IPS-18c (cell line): ENCODE results near the gene BTNL3.
"Not testable (repeated sequence)": the region's sequence is repeated elsewhere in the genome, so short reads cannot be mapped to it uniquely, and the experiment has no call there.

Experiments used
- H3K4me3 ChIP-seq: 2 replicates; pipeline ENCODE4 v1.7.0; 2013; ENCODE audit warnings: low read depth, mild to moderate bottlenecking, low read length, moderate library complexity; ENCODE audit not compliant: insufficient read depth
- H3K9me3 ChIP-seq: one replicate; pipeline ENCODE4 v1.6.1; 2013; ENCODE audit warnings: mild to moderate bottlenecking, low read length, moderate library complexity; ENCODE audit not compliant: control insufficient read depth, insufficient read depth

BTNL3 gene

GRCh38 chr5:181042036-181042713 is 53.5 kb downstream of the BTNL3 start:
- Histone ChIP-seq H3K4me3 (no peak overlapping the region), H3K9me3 (no peaks in the 10 kb centered on the region)

GRCh38 chr5:181042722-181043121 is 54.1 kb downstream of the BTNL3 start:
- Histone ChIP-seq H3K9me3 (no peaks in the 10 kb centered on the region), H3K4me3 (no peak overlapping the region)

DNA sequence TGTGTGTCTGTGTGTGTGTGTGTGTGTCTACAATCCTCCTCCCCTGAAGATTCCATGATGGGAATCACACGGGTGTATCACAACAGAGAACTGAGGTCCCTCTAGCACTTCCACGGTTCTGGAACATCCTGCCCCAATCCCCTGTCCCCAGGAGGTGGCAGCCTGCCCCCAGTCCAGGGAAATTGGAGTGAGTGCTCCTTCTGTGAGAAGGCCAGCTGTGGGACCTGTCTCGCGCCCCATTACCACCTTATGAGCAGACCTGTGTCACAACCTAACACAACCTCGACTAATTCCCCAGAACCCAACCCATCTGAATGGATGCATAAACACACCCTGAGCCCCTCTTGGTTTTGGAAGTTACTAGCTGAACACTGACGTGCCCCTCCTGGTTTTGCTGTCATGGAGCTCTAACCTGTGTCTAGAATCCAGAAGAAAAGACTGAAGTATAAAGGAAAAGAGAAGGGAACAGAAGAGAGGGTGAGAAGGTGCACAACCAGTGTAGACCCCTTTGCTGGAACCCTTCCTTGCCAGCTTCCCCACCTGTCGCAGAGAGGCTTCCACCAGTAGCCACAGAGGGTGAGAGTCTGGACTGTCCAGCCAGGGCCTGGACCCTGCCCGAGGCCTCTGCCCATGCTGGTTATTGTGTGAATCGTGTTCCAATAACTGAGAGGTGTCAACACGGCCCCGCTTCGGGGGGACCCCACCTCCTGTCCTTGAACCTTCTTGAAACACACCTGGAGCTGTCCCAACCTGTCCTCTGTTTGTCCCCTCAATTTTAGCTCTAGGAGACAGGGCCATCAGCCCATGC is 54.8 kb downstream of the BTNL3 start:
- H3K4me3 ChIP-seq, result no peak overlapping the region
- H3K9me3 ChIP-seq, result no peaks in the 10 kb centered on the region

- Histone ChIP-seq H3K4me3 (no peak overlapping the region), H3K9me3 (no peaks in the 10 kb centered on the region)
Measured at GRCh38 chr5:181044093-181044599, 55.5 kb downstream of the BTNL3 start.

- H3K4me3 ChIP-seq, result no peak overlapping the region
- H3K9me3 ChIP-seq, result no peaks in the 10 kb centered on the region
Measured at GRCh38 chr5:181044662-181045305, 56.1 kb downstream of the BTNL3 start.

- no peaks in the 10 kb centered on the region for H3K9me3 ChIP-seq
- no peak overlapping the region for H3K4me3 ChIP-seq
Measured at GRCh38 chr5:181045316-181045715, 56.7 kb downstream of the BTNL3 start.

DNA sequence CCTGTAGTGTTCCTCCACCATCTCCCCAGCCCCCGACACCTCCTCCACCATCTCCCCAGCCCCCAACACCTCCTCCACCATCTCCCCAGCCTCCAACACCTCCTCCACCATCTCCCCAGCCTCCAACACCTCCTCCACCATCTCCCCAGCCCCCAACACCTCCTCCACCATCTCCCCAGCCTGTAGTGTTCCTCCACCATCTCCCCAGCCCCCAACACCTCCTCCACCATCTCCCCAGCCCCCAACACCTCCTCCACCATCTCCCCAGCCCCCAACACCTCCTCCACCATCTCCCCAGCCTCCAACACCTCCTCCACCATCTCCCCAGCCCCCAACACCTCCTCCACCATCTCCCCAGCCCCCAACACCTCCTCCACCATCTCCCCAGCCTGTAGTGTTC is 57.2 kb downstream of the BTNL3 start:
- not testable (repeated sequence) for H3K4me3 ChIP-seq, H3K9me3 ChIP-seq

GRCh38 chr5:181047288-181047687 is 58.6 kb downstream of the BTNL3 start:
- Histone ChIP-seq H3K9me3 (no peaks in the 10 kb centered on the region), H3K4me3 (no peak overlapping the region)

GRCh38 chr5:181047921-181048320 is 59.3 kb downstream of the BTNL3 start:
- Histone ChIP-seq H3K4me3 (no peak overlapping the region), H3K9me3 (no peaks in the 10 kb centered on the region)

DNA sequence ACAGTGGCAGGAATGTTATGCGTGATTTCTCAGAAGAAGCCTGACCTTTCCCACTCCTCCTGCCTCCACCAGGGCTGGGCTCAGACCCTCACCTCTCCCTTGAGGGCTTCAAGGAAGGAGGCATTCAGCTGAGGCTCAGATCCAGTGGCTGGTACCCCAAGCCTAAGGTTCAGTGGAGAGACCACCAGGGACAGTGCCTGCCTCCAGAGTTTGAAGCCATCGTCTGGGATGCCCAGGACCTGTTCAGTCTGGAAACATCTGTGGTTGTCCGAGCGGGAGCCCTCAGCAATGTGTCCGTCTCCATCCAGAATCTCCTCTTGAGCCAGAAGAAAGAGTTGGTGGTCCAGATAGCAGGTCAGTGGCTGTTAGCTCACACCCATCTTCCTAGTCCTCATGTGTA is 61.4 kb downstream of the BTNL3 start:
- Histone ChIP-seq H3K4me3 (no peak overlapping the region), H3K9me3 (no peaks in the 10 kb centered on the region)

DNA sequence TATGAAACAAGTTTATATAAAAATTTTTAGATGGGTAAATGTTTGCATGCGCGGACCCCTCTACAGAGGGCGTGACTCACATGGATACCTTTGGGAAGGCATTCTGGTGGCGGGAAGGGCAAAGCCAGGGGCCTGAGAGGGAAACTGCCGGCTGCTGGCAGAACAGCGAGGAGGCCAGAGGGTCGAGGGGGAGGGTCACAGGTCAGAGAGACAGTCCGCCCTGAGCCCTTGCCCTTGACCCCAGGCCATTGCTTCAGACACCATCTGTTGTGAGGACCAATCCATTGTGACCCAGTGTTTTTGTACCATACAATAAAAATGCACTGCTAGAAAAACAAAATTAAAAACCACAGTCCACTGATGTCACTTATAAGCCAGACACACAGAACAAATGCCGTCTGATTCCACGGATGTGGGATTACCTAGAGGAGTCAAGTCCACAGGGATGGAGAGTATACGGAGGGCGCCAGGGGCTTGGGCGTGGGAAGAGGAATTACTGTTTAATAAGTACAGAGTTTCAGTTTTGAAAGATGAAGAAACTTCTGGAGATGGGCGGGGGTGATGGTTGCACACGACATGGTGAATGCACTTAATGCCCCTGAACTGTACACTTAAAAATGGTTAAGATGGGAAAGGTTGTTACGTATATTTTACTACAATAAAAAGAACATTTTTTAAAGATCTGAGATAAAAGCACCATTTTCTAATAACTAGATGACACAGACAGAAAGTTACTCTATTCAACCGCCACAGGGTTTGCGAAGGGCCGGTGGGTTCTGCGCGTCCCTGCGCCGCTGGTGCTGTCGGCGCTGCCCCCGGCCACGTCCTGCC is 63.4 kb downstream of the BTNL3 start:
- Histone ChIP-seq H3K4me3 (peak overlapping the region; percentile 50), H3K9me3 (no peaks in the 10 kb centered on the region)

GRCh38 chr5:181052672-181053487 is 64.2 kb downstream of the BTNL3 start:
- Histone ChIP-seq H3K9me3 (no peaks in the 10 kb centered on the region), H3K4me3 (peak overlapping the region; percentile 72)

DNA sequence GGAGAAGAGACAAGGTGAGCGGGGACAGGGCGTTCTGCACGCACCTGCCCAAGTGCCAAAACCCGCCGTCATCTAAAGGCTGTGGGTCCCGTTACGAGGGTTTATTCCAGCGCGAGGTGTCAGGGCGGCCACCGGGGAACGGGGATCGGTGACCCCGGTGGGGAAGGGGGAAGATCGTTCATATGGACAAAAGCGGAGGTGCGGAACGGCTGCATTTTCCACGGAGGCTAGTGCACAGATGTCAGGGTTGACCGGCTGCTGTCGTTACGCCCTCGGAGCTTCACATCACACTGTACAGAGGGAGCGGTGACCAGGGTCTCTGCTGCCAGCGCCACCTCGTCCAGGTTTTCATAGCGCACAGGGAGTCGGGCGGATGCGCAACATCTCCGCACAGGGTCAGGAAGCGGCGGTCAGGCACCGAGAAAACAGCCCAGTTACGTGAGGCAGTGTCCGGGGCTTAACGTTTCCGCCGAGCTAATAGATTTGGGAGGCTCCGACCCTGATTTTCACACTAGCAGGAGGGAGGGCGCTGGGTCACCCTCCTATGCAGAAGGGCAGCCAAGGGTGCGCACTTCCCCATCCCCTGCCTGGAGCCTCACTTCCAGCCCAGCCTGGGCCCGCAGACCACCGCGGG is 65.0 kb downstream of the BTNL3 start:
- Histone ChIP-seq H3K4me3 (peak overlapping the region; percentile 72), H3K9me3 (no peaks in the 10 kb centered on the region)

DNA sequence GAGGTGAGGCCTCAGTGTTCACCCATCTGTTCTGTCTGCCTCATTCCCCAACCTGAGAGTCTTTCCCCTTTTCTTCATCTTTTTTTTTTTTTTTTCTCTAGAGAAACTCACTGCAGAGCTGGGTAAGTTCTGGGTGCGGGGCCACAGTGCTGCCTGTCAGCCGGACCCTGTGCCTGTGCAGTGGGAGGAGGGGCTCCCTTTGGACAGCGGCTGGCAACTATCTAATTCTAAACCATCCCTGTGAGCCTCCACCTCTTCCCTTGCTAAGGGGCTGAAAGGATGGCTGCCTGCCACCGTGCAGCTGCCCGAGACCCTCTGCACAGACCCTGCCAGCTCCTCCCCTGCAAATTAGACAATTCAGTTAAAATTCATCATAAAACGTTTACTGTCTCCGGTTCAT is 65.5 kb downstream of the BTNL3 start:
- Histone ChIP-seq H3K9me3 (no peaks in the 10 kb centered on the region), H3K4me3 (peak overlapping the region; percentile 72)

GRCh38 chr5:181054871-181055459 is 66.3 kb downstream of the BTNL3 start:
- Histone ChIP-seq H3K4me3 (no peak overlapping the region), H3K9me3 (no peaks in the 10 kb centered on the region)
